Measurements from ENCODE around the gene TMEM238L. TPM values are rescaled to one million over a fixed set of nuclear protein-coding genes. Genes with fewer than 3 reads are reported as not detected.
A peak's percentile ranks its signal among the peaks of the same experiment; 100 is the strongest.
"Not testable (repeated sequence)": the region's sequence is repeated elsewhere in the genome, so short reads cannot be mapped to it uniquely, and the experiment has no call there.

Gene TMEM238L
- total RNA-seq, result not detected

DNA sequence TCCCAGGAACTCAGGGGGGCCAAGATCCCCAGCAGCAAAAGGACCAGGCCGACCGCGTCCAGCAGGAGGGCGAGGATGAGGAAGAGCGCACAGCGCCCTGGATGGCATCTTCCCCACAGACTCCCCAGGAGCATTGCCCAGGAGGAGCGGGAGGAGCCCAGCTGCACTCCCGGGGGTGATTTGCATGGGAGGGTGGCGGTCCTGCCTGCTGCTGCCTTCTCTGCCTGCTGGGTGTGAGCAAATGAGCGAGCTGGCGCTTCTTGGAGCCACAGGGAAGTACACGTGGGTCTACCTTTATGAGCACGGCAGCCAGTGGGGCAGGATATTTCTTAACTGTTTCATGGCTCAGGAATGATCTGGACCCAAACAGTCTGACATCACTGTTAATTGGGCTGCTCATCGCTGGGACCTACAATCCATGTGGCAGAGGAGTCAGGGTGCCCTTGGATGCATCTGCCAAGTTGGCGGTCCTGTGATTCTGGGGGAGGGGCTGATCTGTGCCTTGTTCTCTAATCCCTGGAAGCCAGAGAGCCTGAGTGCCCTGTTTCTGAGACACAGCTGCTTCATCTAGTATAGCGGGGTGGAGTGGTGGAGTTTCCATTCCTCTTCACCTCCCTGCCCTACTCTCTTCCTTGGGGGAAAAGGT, at the start of gene TMEM238L:
TMEM238L (minus strand) TSS at position 270 of the 646 bp plus-strand sequence; CDS start at position 134, 136 bp downstream.
- DNase-seq, result no peak

DNA sequence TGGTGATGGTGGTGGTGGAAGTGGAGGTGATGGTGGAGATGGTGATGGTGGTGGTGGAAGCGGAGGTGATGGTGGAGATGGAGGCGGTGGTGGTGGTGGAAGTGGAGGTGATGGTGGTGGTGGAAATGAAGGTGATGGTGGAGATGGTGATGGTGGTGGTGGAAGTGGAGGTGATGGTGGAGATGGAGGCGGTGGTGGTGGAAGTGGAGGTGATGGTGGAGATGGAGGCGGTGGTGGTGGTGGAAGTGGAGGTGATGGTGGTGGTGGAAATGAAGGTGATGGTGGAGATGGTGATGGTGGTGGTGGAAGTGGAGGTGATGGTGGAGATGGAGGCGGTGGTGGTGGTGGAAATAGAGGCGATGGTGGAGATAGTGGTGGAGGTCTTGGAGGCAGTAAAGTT, 42.7 kb upstream of the TMEM238L start:
- not testable (repeated sequence) for DNase-seq

- DNase-seq, result no peak
These were observed 41.5 kb upstream of the TMEM238L start for GRCh38 chr17:10845388-10845751.

- DNase-seq, result peak; percentile 49
These were observed 40.9 kb upstream of the TMEM238L start for GRCh38 chr17:10844621-10845387.

GRCh38 chr17:10843811-10844210, 39.9 kb upstream of the TMEM238L start:
- no peak for DNase-seq

DNA sequence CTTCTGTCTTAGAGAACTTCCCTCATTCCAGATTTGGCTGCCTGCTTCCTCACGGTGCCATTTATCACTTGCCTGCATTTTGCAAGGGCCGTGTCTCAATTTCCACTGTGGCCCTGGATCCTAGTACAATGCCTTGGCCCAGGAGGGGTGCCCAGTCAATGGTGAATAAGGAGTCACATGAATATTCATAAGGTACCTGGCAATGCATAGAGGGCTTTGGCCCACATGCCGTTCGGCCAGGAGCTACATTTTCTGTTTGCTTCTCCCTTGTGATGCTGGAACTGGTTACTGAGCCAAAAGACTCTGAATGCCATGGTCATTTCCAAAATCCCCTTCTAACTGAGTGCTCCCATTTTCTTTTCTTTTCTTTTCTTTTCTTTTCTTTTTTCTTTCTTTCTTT, 38.8 kb upstream of the TMEM238L start:
- no peak for DNase-seq

DNA sequence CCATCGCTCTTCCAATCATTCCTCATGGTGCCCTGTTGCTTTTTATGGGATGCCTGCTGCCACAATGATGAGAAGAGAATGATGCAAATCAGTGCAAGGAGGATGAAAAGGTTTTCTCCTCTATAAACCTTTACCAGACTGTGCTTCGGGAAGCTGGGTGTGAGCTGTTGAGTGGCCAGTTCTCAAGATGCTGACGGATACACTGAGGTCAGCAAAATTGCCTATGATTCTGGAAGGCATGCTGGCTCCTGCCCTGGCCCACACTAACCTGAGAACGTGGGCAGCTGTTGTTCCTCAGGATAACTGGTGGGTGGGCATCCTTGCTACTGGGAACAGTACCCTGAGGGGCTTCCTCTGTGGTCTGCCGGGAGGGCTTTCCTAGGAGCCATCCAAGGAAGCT, 34.8 kb upstream of the TMEM238L start:
- no peak for DNase-seq

- DNase-seq, result no peak
These were observed 34.0 kb upstream of the TMEM238L start, which contains the start of gene PIRT for GRCh38 chr17:10837921-10838320. Gene PIRT (minus strand): TSS chr17:10838087. CDS start chr17:10825645, 12,442 bp downstream.

DNA sequence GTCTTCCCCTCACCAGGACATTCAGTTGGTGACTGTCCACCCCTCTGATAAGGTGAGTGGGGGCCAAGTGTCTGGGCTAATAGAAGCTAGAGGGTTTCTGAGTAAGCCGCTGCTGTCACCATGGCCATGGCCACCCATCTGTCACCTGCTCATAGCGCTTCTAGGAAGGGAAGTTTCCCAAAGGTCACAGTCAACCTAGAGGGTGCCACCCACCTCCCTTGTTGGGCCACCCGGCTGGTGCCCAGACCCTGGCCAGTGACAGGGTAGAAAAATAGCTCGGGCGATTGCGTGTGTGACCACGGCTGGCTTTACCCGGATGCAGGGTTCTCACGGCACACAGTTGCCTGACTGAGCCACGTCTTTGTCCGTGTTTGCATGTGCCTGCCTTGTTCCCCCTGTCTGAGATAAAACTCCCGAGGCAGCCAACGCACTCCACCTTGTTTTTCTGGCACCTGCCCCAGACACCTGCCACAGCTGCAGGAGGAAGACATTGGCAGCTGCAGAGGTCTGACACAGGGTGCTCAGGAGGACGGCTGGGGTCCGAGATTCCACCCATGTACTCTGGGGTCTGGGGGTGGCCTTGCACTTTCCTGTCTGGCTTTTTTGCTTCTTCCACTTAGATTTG, 33.2 kb upstream of the TMEM238L start:
- no peak for DNase-seq

DNA sequence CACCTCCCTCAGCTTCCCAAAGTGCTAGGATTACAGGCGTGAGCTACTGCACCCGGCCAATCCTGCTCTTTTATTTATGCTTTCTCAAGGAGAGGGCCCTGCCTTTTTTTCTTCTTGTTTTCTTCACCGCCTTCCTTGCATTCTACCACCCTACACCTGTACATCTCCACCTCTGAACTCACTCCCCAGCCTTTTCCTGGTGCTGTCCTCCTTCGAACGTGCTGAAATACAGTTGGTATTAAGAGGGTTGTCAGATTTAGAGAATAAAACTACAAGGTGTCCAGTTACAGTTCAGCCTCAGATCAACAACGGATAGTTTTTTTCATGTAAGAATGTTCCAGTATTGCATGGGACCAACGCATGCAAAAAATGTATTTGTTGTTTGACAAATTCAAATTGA, 32.2 kb upstream of the TMEM238L start:
- no peak for DNase-seq

- no peak for DNase-seq
These were observed 27.8 kb upstream of the TMEM238L start for GRCh38 chr17:10831696-10832095.

GRCh38 chr17:10827898-10828552, 24.1 kb upstream of the TMEM238L start:
- DNase-seq, result no peak

DNA sequence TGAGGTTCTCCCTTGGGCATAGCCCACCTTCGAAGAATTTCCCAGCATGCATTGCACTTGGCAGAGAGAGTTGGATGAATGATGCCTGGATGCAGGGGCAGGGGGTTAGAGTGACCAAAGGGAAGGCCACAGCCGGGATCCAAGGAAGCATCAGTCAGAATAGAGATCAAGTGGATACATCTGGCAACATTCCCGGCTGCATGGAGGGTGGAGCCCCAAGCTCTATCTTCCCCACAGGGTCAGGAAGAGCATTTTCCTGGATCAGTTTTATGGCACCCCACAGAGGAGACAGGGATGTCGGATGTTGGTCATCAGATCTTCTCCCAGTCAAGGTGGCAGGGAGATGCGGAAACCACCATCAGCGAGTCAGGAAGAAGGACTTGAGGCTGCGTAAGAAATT, 21.0 kb upstream of the TMEM238L start:
- DNase-seq, result no peak

- DNase-seq, result no peak
These were observed 17.9 kb upstream of the TMEM238L start for GRCh38 chr17:10821770-10822169.

DNA sequence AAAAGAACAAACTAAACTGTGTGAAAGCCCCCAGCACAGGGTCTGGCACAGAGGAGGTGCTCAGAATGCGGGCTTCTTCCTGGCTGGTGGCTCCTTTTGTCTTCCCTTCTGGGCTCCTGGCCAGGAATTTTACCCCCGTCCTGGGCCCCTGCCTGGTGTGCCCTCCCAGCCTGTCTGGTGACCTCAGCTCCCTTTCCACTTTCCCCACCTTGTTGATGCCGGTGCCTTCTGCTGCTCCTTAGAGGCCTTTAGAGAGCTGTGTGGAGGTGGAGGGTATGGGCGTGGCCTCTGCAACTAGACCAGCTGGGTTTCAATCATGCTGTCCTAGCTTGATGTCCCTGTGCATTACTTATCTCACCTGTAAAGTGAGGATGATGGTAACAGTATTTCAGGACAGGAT, 17.2 kb upstream of the TMEM238L start:
- no peak for DNase-seq

GRCh38 chr17:10815319-10815718, 11.4 kb upstream of the TMEM238L start:
- no peak for DNase-seq

- DNase-seq, result no peak
These were observed 10.2 kb upstream of the TMEM238L start for GRCh38 chr17:10814075-10814474.

- DNase-seq, result no peak
These were observed 8.8 kb upstream of the TMEM238L start for GRCh38 chr17:10812674-10813073.

DNA sequence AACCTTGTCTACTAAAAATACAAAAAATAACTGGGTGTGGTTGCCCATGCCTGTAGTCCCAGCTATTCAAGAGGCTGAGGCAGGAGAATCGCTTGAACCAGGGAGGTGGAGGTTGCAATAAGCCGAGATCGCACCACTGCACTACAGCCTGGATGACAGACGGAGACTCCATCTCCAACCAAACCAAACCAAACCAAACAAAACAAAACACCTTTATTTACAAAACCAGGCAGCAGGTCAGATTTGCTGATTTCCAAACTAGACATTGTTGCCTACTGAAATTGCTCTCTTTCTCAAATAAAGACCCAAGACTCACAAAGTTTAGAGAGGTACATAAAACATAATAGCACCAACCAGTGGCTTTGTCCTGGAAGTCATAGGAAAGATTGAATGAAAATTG, 5.7 kb upstream of the TMEM238L start:
- DNase-seq, result no peak

GRCh38 chr17:10807704-10808128, 3.8 kb upstream of the TMEM238L start:
- no peak for DNase-seq

DNA sequence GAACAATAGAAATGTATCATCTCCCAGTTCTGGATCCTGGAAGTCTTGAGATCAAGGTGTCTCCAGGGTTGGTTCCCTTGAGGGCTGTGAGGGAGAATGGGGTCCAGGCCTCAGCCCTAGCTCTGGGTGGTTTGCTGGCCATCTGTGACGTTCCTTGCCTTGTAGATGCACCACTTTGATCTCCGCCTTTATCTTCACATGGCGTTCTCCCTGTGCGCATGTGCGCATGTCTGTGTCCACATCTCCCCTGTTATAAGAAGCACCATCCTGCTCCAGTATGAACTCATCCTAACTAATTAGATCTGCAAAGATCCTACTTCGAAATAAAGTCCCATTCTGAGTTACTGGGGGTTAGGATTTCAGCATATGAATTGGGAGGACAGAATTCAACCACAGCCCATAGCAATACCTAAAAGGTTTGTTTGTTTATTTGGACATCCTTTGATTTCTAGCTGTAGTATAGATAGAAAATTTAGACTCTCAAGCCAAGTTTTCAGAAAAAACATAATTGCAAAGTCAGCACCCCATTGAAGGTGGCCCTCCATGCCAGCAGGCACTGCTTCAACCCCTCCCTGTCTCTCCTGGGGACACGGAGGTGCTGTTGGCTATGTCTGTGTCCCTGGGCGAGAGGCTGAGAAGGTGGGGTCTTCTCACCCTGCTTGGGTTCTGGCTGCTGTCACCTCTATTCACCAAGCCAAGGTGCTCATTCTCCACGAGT, 2.8 kb upstream of the TMEM238L start:
- no peak for DNase-seq

GRCh38 chr17:10805911-10806310, 2.0 kb upstream of the TMEM238L start:
- no peak for DNase-seq

DNA sequence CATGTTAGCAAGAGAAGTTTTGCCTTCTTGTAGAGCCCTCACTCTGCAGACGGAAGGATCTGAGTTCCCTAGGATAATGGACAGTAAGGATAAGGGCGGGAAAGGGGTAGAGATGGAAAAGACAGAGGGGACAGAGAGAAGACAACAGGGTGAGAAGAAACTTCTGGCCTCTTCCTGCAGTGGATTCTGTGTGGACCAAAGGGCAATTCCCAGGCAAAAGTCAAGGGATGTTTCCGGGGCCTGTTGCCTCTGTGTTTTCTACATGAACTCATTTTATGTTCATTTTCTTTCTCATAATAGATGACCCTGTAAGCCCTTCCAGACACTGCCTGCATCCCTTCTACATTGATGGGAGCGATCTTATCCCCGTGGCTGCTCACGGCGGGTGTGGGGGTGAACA, 647 bp upstream of the TMEM238L start:
- DNase-seq, result no peak

All from effector CD4-positive, alpha-beta T cell (primary cell).